Tibial nerve (tissue), 3 donors: ENCODE data around the gene ZCCHC17.

Experiments used
- CTCF ChIP-seq, 5 experiments: fragments of 200-600 bp in 3 of 5; fragments of 450-650 bp in 2 of 5; sonication (generic) in 3 of 5; IDR thresholded peaks; one replicate each; pipeline ENCODE4 v1.5.1; 2016 to 2019; ENCODE audit warnings: antibody characterized with exemption in 5 of 5, mild to moderate bottlenecking in 3 of 5, moderate library complexity in 2 of 5
- POLR2A ChIP-seq, 2 donors: fragments of 450-650 bp; IDR thresholded peaks; one replicate each; pipeline ENCODE4 v1.6.1; 2017; ENCODE audit warnings: antibody characterized with exemption in 2 of 2, mild to moderate bottlenecking in 2 of 2, moderate library complexity in 2 of 2

- TF ChIP-seq CTCF (IDR thresholded peaks at IDR 0.05) (no peak), POLR2A (IDR thresholded peaks at IDR 0.05) (no peak)
Measured at GRCh38 chr1:31310198-31310597, 13.4 kb downstream of the ZCCHC17 start.
